Sigmoid colon (tissue), 7 donors: ENCODE data around the gene TOM1. TPM values are rescaled to one million over a fixed set of nuclear protein-coding genes. Genes with fewer than 3 reads are reported as not detected.
A peak's percentile ranks its signal among the peaks of the same experiment; 100 is the strongest.
"Not testable (repeated sequence)": the region's sequence is repeated elsewhere in the genome, so short reads cannot be mapped to it uniquely, and the experiment has no call there.

Experiments
- DNase-seq: peaks from one replicate; pipeline ENCODE4 v3.0.0-alpha.2; 2019
- H3K27ac ChIP-seq, 4 donors: fragments of 200-600 bp; sonication (generic); one replicate each; pipeline ENCODE4 v1.5.1; 2016 to 2019; ENCODE audit warnings: mild to moderate bottlenecking in 1 of 4
- H3K27me3 ChIP-seq, 3 donors: fragments of 200-600 bp; sonication (generic); one replicate each; pipeline ENCODE4 v1.5.1; 2019; ENCODE audit warnings: mild to moderate bottlenecking in 1 of 3
- H3K36me3 ChIP-seq, 4 donors: fragments of 200-600 bp; sonication (generic); one replicate each; pipeline ENCODE4 v1.5.1; 2016 to 2019
- H3K4me1 ChIP-seq, 4 donors: fragments of 200-600 bp; sonication (generic); one replicate each; pipeline ENCODE4 v1.5.1; 2017 to 2019
- H3K4me3 ChIP-seq, 4 donors: fragments of 200-600 bp; sonication (generic); one replicate each; pipeline ENCODE4 v1.5.1; 2017 to 2019; ENCODE audit warnings: mild to moderate bottlenecking in 2 of 4, moderate library complexity in 1 of 4
- H3K9me3 ChIP-seq, 4 donors: fragments of 200-600 bp in 3 of 4; sonication (generic) in 3 of 4; one replicate each; pipeline versions ENCODE4 v1.5.1 to v1.6.1; 2013 to 2019
- EP300 ChIP-seq, 4 donors: sonication (generic); formaldehyde crosslinking; IDR thresholded peaks; one replicate each; pipeline ENCODE4 v1.6.1; 2017; ENCODE audit warnings: antibody characterized with exemption in 4 of 4
- POLR2A ChIP-seq, 2 donors: fragments of 450-650 bp; IDR thresholded peaks; one replicate each; pipeline ENCODE4 v1.6.1; 2016; ENCODE audit warnings: antibody characterized with exemption in 2 of 2, mild to moderate bottlenecking in 2 of 2, moderate library complexity in 2 of 2
- POLR2AphosphoS5 ChIP-seq, 4 donors: sonication (generic); formaldehyde crosslinking; IDR thresholded peaks; one replicate each; pipeline ENCODE4 v1.6.1; 2017; ENCODE audit warnings: antibody characterized with exemption in 4 of 4
- WGBS, 2 donors: extraction: QIAGEN DNeasy Blood & Tissue Kit; methylation state at CpG; one replicate each; pipeline ENCODE4 v1.1.7; 2013; 5-methylcytosine and 5-hydroxymethylcytosine counted together
- intact Hi-C: fragments of 100-400 bp; cut with DNase I; formaldehyde crosslinking; loops from one replicate; pipeline ENCODE4 v1.15.1; 2023
- polyA plus RNA-seq, 3 donors: library from polyadenylated mRNA; stranded (reverse); fragments of 200-250 nt; gene quantifications; one replicate each; pipeline ENCODE4 v1.2.3, GENCODE V29; 2013
- total RNA-seq, 4 donors: library from RNA; depleted of rRNA; stranded (reverse); fragments of >200 nt; gene quantifications; one replicate each; pipeline ENCODE4 v1.1.0, GENCODE V29; 2016
- TF ChIP-seq, protein P1 (sequence below), 4 experiments: fragments of 450-650 bp in 3 of 4; fragments of 200-600 bp in 1 of 4; IDR thresholded peaks; one replicate each; pipeline ENCODE4 v1.5.1; 2016 to 2019; ENCODE audit warnings: antibody characterized with exemption in 4 of 4, mild to moderate bottlenecking in 3 of 4, moderate library complexity in 2 of 4
- donor health status: healthy with polysubstance abuse.
- donor health status: Bipolar disorder and iron deficiency.
- donor health status: healthy.

TOM1 gene
- total and polyA plus RNA-seq, 7 donors = 32.5 to 66.5 (median 50.8) TPM

DNA sequence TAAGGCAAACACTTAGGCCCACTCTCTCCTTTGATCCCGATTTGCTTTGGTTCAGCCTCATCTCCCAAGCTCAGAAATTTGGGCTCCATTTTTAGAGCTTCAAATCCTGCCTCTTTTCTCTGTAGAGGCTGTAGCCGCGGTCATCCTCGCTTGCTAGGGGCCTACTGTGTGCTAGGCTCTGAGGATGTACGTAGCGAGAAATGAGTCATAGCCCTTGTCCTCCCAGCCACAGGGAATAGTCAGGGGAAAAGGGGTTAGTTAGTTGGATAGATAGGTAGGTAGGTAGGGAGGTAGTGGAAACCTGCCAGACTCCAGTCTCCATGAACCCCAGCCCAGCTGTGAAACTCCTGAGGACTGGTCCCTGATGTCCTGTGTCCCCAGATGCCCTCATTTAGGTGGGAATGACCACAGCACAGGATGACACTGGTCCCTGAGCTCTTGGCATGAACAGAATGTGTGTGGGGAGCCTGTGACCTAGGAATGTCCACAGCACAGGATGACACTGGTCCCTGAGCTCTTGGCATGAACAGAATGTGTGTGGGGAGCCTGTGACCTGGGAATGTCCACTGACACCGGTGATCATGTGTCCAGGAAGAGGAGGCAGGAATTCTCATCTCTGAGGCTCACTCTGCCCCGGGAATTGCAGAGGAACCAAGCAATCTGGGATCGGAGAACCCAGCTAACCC is 59.8 kb downstream of the TOM1 start:
- Histone ChIP-seq H3K36me3 (no peaks in the 10 kb centered on the region), H3K27ac (no peak overlapping the region), H3K4me1 (peaks cover 0 to 11% (median 0%) of the 10 kb centered on the region in 4 donors), H3K27me3 (peaks cover 0 to 30% (median 15%) of the 10 kb centered on the region in 3 donors), H3K9me3 (no peaks in the 10 kb centered on the region), H3K4me3 (no peak overlapping the region)
- WGBS, 2 donors = 89 to 91% methylated on average over 9 of the region's 9 CpGs
- TF ChIP-seq POLR2AphosphoS5 (IDR thresholded peaks at IDR 0.05) (no peak), POLR2A (IDR thresholded peaks at IDR 0.05) (no peak), EP300 (IDR thresholded peaks at IDR 0.05) (no peak)
- TF ChIP-seq, protein P1, sequence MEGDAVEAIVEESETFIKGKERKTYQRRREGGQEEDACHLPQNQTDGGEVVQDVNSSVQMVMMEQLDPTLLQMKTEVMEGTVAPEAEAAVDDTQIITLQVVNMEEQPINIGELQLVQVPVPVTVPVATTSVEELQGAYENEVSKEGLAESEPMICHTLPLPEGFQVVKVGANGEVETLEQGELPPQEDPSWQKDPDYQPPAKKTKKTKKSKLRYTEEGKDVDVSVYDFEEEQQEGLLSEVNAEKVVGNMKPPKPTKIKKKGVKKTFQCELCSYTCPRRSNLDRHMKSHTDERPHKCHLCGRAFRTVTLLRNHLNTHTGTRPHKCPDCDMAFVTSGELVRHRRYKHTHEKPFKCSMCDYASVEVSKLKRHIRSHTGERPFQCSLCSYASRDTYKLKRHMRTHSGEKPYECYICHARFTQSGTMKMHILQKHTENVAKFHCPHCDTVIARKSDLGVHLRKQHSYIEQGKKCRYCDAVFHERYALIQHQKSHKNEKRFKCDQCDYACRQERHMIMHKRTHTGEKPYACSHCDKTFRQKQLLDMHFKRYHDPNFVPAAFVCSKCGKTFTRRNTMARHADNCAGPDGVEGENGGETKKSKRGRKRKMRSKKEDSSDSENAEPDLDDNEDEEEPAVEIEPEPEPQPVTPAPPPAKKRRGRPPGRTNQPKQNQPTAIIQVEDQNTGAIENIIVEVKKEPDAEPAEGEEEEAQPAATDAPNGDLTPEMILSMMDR (IDR thresholded peaks at IDR 0.05) = no peak
- DNase-seq = no peak
- intact Hi-C loops = no loop called here

DNA sequence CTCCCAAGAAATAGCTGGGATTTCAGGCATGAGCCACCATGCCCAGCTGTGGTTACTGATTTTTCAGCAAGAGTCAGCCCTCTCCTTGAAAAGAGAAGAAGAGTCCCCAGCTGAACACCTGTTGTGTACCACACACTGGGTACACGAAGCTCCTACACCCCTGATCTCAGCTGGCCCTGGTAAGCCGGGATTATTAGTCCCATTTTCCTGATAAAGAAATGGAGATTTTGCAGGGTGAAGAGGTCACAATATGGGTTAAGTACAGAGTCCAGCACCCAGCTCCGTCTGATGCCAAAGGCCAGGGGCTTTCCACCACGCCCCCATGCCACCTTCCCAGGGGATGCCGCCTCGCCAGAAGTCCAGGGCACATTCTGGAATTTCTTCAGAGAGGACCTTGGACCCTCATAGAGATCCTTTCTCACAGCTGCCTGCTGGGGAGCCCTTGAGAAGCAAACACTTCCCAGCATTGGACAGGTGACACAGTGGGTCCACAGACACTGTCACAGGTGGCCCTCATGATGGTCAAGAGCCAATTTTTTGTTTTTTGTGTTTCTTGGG is 61.4 kb downstream of the TOM1 start:
- WGBS, 2 donors = 29 to 69% methylated on average over 6 of the region's 6 CpGs
- intact Hi-C loops = no loop called here
- TF ChIP-seq, protein P1 (IDR thresholded peaks at IDR 0.05) = no peak
- Histone ChIP-seq H3K27ac (no peak overlapping the region), H3K9me3 (no peaks in the 10 kb centered on the region), H3K4me3 (no peak overlapping the region), H3K27me3 (peaks cover 0 to 43% (median 19%) of the 10 kb centered on the region in 3 donors), H3K36me3 (no peaks in the 10 kb centered on the region), H3K4me1 (peaks cover 0 to 4% (median 0%) of the 10 kb centered on the region in 4 donors)
- DNase-seq = no peak

DNA sequence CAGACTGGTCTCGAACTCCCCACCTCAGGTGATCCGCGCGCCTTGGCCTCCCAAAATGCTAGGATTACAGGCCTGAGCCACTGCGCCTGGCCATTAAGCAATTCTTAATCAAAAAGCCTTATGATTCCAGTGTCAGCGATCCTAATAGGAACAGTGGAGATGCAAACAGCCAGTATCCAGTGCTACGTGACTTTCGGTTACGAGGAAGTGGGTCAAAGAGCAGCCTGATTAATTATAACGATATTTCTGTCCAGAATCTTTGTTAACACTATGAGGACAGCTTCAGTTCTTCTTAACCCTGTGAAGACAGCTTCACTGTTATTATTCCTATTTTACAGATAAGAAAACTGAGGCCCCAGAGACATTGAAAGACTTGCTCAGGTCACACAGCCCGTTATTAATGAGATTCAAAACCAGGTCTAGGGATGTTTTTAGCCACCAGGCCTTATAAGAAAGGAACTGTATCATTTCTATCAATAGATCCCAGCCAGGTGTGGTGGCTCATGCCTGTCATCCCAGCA is 63.9 kb downstream of the TOM1 start:
- WGBS, 2 donors = 87 to 90% methylated on average over 11 of the region's 11 CpGs

DNA sequence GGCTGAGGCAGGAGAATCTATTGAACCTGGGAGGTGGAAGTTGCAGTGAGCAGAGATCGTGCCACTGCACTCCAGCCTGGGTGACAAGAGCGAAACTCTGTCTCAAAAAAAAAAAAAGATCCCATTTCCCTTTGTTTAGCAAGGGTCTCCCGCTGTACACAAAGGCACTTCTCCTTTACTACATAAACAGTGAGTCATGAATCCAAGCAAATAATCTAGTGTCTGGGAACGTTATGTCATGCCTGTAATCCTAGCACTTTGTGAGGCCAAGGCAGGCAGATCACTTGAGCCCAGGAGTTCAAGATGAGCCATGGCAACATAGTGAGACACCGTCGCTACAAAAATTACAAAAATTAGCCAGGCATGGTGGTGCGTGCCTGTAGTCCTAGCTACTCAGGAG is 64.5 kb downstream of the TOM1 start:
- peaks cover 0 to 44% (median 19%) of the 10 kb centered on the region in 3 donors for H3K27me3 ChIP-seq
- 64 to 79% methylated on average over 7 of the region's 7 CpGs for whole genome bisulfite sequencing, 2 donors
- DNase-seq, H3K27ac ChIP-seq, H3K4me1 ChIP-seq, H3K36me3 ChIP-seq, H3K4me3 ChIP-seq, intact Hi-C loops, H3K9me3 ChIP-seq: not testable (repeated sequence)
- peak in 1 of 4 donors; percentile 26 for TF ChIP-seq POLR2AphosphoS5 (IDR thresholded peaks at IDR 0.05)

More for the DNA sequence above, 63.9 kb downstream of the TOM1 start:
- no peaks in the 10 kb centered on the region for H3K36me3 ChIP-seq
- H3K9me3 ChIP-seq = no peaks in the 10 kb centered on the region
- H3K4me1 ChIP-seq = no peaks in the 10 kb centered on the region
- no peak for DNase-seq
- H3K27me3 ChIP-seq = peaks cover 0 to 44% (median 19%) of the 10 kb centered on the region in 3 donors
- intact Hi-C loops = no loop called here
- no peak overlapping the region for H3K27ac ChIP-seq
- no peak overlapping the region for H3K4me3 ChIP-seq
- TF ChIP-seq EP300 (IDR thresholded peaks at IDR 0.05) (no peak), POLR2AphosphoS5 (IDR thresholded peaks at IDR 0.05) (no peak)

DNA sequence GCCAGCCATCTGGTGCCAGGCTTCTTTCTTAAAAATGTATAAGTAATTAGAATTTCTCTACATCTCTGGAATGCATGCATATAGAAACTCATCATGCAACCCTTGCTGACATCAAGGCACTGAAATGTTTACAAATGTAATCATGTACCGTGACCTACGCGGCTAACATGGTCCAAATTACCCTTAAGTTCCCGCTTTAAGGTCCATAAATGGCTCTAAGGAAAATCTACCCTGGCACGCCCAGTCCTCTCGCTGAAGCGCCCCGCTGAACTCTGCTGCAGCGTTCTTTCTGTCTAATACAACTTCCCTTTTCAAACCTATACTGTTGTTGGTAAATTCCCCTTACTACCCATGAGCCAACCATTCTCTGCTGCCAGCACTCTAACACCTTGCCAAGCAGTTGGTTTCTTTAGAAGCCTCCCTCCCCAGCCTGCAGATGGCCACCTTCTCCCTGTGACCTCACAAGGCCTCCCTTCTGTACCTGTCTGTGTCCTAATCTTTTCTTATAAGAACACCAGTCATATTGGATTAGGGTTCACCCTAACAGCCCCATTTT is 67.7 kb downstream of the TOM1 start:
- intact Hi-C loops = no loop called here
- 14 to 31% methylated on average over 9 of the region's 9 CpGs for WGBS, 2 donors
- peaks cover 0 to 34% (median 11%) of the 10 kb centered on the region in 3 donors for H3K27me3 ChIP-seq
- no peak for DNase-seq
- H3K27ac ChIP-seq = no peak overlapping the region
- H3K36me3 ChIP-seq = no peaks in the 10 kb centered on the region
- H3K4me3 ChIP-seq = no peak overlapping the region
- no peak for TF ChIP-seq POLR2AphosphoS5 (IDR thresholded peaks at IDR 0.05)
- TF ChIP-seq, protein P1 (IDR thresholded peaks at IDR 0.05) = no peak
- TF ChIP-seq POLR2A (IDR thresholded peaks at IDR 0.05) = no peak
- no peak for TF ChIP-seq EP300 (IDR thresholded peaks at IDR 0.05)
- H3K4me1 ChIP-seq = peaks cover 0 to 13% (median 7%) of the 10 kb centered on the region in 4 donors
- H3K9me3 ChIP-seq = no peaks in the 10 kb centered on the region
